Thoracic aorta endothelial cell (primary cell): ENCODE measurements around the gene THEMIS. TPM values are rescaled to one million over a fixed set of nuclear protein-coding genes. Genes with fewer than 3 reads are reported as not detected.

Experiments
- small RNA-seq: library from RNA; depleted of rRNA; stranded (forward); fragments of <200 nt; gene quantifications from one replicate; pipeline ENCODE3, GENCODE V24; 2012
- total RNA-seq: library from RNA; depleted of rRNA; stranded (reverse); fragments of >200 nt; gene quantifications from 2 replicates; pipeline ENCODE4 v1.2.3, GENCODE V29; 2012

THEMIS gene, protein sequence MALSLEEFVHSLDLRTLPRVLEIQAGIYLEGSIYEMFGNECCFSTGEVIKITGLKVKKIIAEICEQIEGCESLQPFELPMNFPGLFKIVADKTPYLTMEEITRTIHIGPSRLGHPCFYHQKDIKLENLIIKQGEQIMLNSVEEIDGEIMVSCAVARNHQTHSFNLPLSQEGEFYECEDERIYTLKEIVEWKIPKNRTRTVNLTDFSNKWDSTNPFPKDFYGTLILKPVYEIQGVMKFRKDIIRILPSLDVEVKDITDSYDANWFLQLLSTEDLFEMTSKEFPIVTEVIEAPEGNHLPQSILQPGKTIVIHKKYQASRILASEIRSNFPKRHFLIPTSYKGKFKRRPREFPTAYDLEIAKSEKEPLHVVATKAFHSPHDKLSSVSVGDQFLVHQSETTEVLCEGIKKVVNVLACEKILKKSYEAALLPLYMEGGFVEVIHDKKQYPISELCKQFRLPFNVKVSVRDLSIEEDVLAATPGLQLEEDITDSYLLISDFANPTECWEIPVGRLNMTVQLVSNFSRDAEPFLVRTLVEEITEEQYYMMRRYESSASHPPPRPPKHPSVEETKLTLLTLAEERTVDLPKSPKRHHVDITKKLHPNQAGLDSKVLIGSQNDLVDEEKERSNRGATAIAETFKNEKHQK
- not detected in 2 replicates for total RNA-seq

GRCh38 chr6:127900935-127901334 is at the start of gene THEMIS:
THEMIS (minus strand) TSS chr6:127901058; CDS start chr6:127900932, 126 bp downstream.

Small RNA genes within 50 kb of the gene (small RNA-seq; reads per million reads assigned to genes)
- not detected for gene MRPS17P5
